ENCODE measurements around the gene IMP4.

DNA sequence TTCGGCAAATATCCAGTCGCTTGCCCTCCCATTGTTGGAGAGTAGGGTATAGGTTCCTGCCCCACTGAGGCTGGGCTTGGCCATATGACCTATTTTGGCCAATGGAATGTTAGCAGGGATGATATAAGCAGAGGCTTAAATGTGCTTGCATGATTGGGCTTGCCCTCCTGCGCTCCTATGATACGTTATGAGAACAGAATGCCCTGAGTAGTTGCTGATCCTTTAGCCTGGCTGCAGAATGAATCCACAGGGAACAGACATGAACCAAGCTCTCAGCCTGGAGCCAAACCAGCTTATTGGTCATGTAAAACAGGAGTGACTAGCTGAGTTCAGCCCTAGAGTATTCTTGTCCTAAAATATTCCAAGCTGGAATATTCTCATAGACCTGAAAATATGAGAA, 34.8 kb upstream of the IMP4 start:
- TF ChIP-seq ZNF232 (CRISPR knock-in tag; IDR thresholded peaks at IDR 0.05) (no peak), NR2C2 (CRISPR knock-in tag; IDR thresholded peaks at IDR 0.05) (no peak), NFE2L1 (CRISPR knock-in tag; IDR thresholded peaks at IDR 0.05) (no peak), MXD4 (CRISPR knock-in tag; IDR thresholded peaks at IDR 0.05; ENCODE audit: borderline replicate concordance) (no peak)
- TF ChIP-seq, protein P1, sequence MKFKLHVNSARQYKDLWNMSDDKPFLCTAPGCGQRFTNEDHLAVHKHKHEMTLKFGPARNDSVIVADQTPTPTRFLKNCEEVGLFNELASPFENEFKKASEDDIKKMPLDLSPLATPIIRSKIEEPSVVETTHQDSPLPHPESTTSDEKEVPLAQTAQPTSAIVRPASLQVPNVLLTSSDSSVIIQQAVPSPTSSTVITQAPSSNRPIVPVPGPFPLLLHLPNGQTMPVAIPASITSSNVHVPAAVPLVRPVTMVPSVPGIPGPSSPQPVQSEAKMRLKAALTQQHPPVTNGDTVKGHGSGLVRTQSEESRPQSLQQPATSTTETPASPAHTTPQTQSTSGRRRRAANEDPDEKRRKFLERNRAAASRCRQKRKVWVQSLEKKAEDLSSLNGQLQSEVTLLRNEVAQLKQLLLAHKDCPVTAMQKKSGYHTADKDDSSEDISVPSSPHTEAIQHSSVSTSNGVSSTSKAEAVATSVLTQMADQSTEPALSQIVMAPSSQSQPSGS (CRISPR knock-in tag; IDR thresholded peaks at IDR 0.05; ENCODE audit: borderline replicate concordance, low read depth) = no peak
- TF ChIP-seq, protein P2, sequence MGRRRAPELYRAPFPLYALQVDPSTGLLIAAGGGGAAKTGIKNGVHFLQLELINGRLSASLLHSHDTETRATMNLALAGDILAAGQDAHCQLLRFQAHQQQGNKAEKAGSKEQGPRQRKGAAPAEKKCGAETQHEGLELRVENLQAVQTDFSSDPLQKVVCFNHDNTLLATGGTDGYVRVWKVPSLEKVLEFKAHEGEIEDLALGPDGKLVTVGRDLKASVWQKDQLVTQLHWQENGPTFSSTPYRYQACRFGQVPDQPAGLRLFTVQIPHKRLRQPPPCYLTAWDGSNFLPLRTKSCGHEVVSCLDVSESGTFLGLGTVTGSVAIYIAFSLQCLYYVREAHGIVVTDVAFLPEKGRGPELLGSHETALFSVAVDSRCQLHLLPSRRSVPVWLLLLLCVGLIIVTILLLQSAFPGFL (CRISPR knock-in tag; IDR thresholded peaks at IDR 0.05; ENCODE audit: borderline replicate concordance) = no peak
- TF ChIP-seq, protein P3, sequence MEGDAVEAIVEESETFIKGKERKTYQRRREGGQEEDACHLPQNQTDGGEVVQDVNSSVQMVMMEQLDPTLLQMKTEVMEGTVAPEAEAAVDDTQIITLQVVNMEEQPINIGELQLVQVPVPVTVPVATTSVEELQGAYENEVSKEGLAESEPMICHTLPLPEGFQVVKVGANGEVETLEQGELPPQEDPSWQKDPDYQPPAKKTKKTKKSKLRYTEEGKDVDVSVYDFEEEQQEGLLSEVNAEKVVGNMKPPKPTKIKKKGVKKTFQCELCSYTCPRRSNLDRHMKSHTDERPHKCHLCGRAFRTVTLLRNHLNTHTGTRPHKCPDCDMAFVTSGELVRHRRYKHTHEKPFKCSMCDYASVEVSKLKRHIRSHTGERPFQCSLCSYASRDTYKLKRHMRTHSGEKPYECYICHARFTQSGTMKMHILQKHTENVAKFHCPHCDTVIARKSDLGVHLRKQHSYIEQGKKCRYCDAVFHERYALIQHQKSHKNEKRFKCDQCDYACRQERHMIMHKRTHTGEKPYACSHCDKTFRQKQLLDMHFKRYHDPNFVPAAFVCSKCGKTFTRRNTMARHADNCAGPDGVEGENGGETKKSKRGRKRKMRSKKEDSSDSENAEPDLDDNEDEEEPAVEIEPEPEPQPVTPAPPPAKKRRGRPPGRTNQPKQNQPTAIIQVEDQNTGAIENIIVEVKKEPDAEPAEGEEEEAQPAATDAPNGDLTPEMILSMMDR (IDR thresholded peaks at IDR 0.05) = no peak
- TF ChIP-seq, protein P4, sequence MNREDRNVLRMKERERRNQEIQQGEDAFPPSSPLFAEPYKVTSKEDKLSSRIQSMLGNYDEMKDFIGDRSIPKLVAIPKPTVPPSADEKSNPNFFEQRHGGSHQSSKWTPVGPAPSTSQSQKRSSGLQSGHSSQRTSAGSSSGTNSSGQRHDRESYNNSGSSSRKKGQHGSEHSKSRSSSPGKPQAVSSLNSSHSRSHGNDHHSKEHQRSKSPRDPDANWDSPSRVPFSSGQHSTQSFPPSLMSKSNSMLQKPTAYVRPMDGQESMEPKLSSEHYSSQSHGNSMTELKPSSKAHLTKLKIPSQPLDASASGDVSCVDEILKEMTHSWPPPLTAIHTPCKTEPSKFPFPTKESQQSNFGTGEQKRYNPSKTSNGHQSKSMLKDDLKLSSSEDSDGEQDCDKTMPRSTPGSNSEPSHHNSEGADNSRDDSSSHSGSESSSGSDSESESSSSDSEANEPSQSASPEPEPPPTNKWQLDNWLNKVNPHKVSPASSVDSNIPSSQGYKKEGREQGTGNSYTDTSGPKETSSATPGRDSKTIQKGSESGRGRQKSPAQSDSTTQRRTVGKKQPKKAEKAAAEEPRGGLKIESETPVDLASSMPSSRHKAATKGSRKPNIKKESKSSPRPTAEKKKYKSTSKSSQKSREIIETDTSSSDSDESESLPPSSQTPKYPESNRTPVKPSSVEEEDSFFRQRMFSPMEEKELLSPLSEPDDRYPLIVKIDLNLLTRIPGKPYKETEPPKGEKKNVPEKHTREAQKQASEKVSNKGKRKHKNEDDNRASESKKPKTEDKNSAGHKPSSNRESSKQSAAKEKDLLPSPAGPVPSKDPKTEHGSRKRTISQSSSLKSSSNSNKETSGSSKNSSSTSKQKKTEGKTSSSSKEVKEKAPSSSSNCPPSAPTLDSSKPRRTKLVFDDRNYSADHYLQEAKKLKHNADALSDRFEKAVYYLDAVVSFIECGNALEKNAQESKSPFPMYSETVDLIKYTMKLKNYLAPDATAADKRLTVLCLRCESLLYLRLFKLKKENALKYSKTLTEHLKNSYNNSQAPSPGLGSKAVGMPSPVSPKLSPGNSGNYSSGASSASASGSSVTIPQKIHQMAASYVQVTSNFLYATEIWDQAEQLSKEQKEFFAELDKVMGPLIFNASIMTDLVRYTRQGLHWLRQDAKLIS (CRISPR knock-in tag; IDR thresholded peaks at IDR 0.05; ENCODE audit: borderline replicate concordance) = no peak
- TF ChIP-seq, protein P5, sequence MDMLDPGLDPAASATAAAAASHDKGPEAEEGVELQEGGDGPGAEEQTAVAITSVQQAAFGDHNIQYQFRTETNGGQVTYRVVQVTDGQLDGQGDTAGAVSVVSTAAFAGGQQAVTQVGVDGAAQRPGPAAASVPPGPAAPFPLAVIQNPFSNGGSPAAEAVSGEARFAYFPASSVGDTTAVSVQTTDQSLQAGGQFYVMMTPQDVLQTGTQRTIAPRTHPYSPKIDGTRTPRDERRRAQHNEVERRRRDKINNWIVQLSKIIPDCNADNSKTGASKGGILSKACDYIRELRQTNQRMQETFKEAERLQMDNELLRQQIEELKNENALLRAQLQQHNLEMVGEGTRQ (CRISPR knock-in tag; IDR thresholded peaks at IDR 0.05) = no peak
- TF ChIP-seq, protein P6, sequence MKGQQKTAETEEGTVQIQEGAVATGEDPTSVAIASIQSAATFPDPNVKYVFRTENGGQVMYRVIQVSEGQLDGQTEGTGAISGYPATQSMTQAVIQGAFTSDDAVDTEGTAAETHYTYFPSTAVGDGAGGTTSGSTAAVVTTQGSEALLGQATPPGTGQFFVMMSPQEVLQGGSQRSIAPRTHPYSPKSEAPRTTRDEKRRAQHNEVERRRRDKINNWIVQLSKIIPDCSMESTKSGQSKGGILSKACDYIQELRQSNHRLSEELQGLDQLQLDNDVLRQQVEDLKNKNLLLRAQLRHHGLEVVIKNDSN (CRISPR knock-in tag; IDR thresholded peaks at IDR 0.05) = no peak

All from WTC11 (cell line).